ENCODE data around the gene PLCXD3.

DNA sequence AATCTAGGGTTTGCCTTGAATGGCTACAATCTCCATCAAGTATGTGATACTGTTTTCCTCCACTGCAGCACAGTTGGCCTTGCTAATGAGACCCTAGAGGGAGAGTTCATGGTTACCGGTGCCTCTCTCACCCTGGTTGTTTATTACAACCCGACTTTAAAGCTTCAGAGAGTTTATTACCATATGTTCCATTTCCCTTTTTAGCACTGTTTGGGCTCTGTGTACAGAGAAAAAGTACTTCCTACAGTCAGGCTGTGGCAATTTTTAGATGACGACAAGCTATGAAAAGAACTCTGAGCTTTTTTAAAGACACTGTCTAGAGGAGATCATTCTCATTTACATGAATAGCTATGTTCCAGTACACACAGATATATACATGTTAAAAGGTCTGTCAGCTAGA lies 48.8 kb upstream of the PLCXD3 start:
- TF ChIP-seq POLR2A (IDR thresholded peaks at IDR 0.05) = no peak
- TF ChIP-seq, protein P1, sequence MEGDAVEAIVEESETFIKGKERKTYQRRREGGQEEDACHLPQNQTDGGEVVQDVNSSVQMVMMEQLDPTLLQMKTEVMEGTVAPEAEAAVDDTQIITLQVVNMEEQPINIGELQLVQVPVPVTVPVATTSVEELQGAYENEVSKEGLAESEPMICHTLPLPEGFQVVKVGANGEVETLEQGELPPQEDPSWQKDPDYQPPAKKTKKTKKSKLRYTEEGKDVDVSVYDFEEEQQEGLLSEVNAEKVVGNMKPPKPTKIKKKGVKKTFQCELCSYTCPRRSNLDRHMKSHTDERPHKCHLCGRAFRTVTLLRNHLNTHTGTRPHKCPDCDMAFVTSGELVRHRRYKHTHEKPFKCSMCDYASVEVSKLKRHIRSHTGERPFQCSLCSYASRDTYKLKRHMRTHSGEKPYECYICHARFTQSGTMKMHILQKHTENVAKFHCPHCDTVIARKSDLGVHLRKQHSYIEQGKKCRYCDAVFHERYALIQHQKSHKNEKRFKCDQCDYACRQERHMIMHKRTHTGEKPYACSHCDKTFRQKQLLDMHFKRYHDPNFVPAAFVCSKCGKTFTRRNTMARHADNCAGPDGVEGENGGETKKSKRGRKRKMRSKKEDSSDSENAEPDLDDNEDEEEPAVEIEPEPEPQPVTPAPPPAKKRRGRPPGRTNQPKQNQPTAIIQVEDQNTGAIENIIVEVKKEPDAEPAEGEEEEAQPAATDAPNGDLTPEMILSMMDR (IDR thresholded peaks at IDR 0.05) = no peak

Data from upper lobe of left lung (tissue), 4 donors.